PC-3 (cell line): ENCODE results near the gene RPS16.

Source experiments
- CTCF ChIP-seq: fragments of 300-600 bp; sonication (generic); conservative IDR thresholded peaks from 2 replicates; pipeline ENCODE4 v1.5.1; 2017; ENCODE audit warnings: antibody characterized with exemption, low read depth, mild to moderate bottlenecking, low read length
- EZH2 ChIP-seq: fragments of 300-600 bp; sonication (generic); IDR thresholded peaks from one replicate; pipeline ENCODE4 v1.6.1; 2017; ENCODE audit warnings: antibody characterized with exemption, mild to moderate bottlenecking, low read length; ENCODE audit not compliant: unreplicated experiment
- EZH2phosphoT487 ChIP-seq: fragments of 300-600 bp; sonication (generic); IDR thresholded peaks from 2 replicates; pipeline ENCODE4 v1.6.1; 2018; ENCODE audit warnings: mild to moderate bottlenecking, antibody characterized with exemption, low read length, borderline replicate concordance

GRCh38 chr19:39386557-39386956, 49.2 kb downstream of the RPS16 start:
- no peak for TF ChIP-seq CTCF
- TF ChIP-seq EZH2phosphoT487: no peak
- TF ChIP-seq EZH2: no peak
